C4-2B (cell line): ENCODE data around the gene MRPL33.

Experiments
- H3K27ac ChIP-seq: fragments of 450-650 bp; 2 replicates; pipeline ENCODE4 v1.5.1; 2017
- ZFX ChIP-seq: fragments of 450-650 bp; IDR thresholded peaks from 2 replicates; pipeline ENCODE4 v1.6.1; 2017
- TF ChIP-seq, protein P1 (sequence below): fragments of 450-650 bp; conservative IDR thresholded peaks from 2 replicates; pipeline ENCODE4 v1.5.1; 2017; ENCODE audit warnings: mild to moderate bottlenecking

MRPL33 gene

GRCh38 chr2:27771202-27771547, 344 bp upstream of the MRPL33 start:
- peak overlapping the region; percentile 99 for H3K27ac ChIP-seq
- TF ChIP-seq, protein P1, sequence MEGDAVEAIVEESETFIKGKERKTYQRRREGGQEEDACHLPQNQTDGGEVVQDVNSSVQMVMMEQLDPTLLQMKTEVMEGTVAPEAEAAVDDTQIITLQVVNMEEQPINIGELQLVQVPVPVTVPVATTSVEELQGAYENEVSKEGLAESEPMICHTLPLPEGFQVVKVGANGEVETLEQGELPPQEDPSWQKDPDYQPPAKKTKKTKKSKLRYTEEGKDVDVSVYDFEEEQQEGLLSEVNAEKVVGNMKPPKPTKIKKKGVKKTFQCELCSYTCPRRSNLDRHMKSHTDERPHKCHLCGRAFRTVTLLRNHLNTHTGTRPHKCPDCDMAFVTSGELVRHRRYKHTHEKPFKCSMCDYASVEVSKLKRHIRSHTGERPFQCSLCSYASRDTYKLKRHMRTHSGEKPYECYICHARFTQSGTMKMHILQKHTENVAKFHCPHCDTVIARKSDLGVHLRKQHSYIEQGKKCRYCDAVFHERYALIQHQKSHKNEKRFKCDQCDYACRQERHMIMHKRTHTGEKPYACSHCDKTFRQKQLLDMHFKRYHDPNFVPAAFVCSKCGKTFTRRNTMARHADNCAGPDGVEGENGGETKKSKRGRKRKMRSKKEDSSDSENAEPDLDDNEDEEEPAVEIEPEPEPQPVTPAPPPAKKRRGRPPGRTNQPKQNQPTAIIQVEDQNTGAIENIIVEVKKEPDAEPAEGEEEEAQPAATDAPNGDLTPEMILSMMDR = no peak
- TF ChIP-seq ZFX = no peak

DNA sequence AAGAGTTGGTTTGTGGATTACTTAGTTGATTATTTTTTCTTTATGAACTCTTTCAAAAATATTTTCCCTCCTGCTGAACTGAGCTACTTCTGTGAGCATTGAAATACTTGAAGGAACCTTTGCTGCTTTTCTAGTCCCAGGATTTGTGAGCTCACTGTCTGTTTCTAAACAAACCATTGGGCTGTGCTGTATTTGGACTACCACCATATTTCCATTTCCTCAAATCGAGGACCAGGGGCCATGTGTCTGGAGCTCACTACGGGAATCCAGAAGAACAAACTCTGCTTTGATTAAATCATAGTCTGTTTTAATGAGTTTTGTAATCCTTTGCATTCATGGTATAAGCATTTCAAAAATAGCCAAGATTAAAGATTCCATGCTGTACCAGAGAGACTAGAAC, 1.3 kb downstream of the MRPL33 start:
- H3K27ac ChIP-seq = no peak overlapping the region
- TF ChIP-seq, protein P1 = no peak
- TF ChIP-seq ZFX = no peak

DNA sequence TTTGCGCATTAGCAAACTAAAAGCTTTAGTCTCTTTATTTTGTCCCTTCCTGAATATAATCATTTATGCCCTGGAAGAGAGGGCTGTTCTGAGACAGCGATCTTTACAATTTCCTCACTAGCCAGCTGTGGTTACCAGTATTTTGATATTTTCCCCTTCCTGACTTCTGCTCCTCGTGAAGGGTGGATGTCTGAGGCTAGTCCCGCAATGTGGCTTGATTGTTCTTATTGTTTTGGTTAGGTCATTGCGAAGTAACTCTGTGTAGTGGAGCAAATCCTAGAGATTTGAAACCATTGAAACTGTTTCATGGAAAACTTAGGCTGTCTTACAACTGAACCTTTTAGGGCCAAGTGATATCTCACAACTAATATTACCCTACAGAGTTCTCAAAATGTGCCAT, 2.4 kb downstream of the MRPL33 start:
- H3K27ac ChIP-seq = no peak overlapping the region
- TF ChIP-seq, protein P1 = no peak
- TF ChIP-seq ZFX = no peak

DNA sequence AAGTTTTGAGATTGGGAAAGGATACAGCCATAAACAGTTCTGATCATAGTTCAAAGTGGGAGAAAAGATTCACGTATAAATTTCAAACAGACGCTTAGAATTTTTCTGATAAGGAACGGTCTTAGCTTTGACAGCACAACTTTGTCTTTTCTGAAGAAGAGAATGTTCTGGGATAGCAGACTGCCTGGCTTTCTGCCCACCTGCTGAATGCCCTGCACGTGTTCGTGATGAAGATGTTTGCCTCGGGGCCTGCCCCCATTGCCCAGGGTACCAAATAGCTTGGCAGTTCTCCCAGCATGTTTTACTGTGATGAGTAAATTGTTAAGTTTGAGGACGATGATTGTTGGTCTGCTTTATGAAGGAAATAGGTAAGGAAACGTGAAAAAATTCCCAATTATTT, 4.6 kb downstream of the MRPL33 start:
- TF ChIP-seq ZFX = no peak
- H3K27ac ChIP-seq = no peak overlapping the region; the same call in 1 of the 2 replicates

DNA sequence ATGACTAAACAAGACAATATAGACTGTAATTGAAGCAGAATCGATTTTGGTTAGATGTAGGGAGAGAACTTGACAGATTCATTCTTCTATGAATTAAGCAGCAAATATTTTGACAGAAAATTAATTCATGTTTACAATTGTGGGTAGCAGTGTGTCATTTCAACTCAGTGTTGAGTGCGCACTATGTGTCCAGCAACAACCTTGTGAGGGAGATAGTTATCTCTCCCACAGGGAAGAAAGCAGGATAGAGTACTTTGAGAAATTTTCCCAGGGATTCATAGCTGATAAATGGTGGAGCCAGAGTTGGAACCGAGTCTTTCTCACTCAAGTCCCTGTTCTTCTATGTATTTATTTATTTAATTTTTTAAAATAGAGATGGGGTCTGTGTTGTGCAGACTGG, 5.2 kb downstream of the MRPL33 start:
- no peak overlapping the region for H3K27ac ChIP-seq
- no peak for TF ChIP-seq ZFX
- TF ChIP-seq, protein P1 = no peak

DNA sequence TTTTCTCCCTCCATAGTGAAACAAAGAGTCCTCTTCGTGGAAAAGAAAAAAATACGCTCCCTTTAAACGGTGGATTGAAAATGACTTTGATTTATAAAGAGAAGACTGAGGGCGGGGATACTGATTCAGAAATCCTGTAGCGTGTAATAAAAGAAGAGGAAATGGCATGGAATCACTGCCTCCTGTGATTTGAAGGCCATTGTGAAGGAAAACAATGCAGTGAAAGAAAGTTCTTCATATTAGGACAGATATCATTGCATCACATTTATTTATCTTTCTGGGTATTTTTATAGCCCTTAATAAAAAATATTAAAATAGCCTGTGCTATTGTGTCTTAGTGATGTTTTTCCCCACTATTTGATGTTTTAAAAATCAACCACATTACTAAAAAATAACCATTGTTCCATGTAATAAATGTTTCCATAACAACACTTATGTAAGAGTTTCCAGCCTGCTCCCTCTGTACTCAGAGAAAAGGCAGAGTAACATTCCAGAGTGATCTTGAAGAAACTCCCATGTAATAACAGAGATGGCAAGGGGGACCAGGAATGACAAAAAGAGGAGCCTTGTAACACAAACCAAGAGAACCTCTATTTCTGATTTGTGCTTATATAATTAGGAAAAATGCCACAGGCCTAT, 8.0 kb downstream of the MRPL33 start:
- TF ChIP-seq, protein P1 = no peak
- no peak for TF ChIP-seq ZFX
- no peak overlapping the region for H3K27ac ChIP-seq

- H3K27ac ChIP-seq = no peak overlapping the region; the same call in 1 of the 2 replicates
- no peak for TF ChIP-seq ZFX
- TF ChIP-seq, protein P1 = no peak
Observed at GRCh38 chr2:27781496-27781895, 10.0 kb downstream of the MRPL33 start.

DNA sequence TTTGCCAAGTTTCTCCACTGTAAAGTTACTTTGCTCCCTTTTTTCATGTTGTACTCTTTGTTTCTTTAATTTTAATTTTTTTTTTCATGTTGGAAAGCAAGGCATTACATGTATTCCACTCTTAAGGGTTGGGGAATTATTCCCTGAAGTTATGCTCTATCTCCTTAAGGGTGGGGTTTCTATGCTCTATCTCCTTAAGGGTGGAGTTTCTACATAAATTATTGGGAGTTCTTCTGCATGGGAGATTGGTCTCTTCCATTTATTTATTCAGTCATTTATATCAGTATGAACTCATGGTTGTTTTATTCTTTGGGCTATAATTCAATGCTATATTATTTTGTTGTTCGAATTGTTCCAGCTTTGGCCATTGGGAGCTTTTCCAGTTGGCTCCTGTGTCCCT, 11.2 kb downstream of the MRPL33 start:
- H3K27ac ChIP-seq = no peak overlapping the region
- no peak for TF ChIP-seq ZFX
- TF ChIP-seq, protein P1 = no peak
